ENCODE data around the gene C11orf91. TPM values are rescaled to one million over a fixed set of nuclear protein-coding genes. Genes with fewer than 3 reads are reported as not detected.
"Not testable (repeated sequence)": the region's sequence is repeated elsewhere in the genome, so short reads cannot be mapped to it uniquely, and the experiment has no call there.

The C11orf91 gene
- total RNA-seq, 1 donor from 2014 or later, result not detected

DNA sequence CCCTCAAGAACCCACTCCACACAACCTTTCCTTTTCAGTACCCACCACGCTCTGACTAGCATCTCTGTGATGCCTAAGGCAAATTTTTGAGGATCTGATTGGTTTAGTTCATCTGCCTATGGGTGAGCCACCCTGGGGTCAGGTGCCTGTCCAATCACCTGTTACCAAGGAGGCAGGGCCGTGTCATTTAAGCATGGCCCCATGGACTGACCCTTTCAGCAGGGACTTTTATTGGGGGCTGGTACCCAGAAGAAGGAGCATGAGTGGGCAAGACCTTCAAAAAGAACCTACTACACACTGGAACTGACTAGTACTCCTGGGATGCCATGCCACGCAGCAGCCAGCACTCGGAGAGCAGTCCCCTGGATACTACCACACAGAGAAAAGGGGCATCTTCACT, 28.4 kb downstream of the C11orf91 start:
- no peak for DNase-seq (ENCODE audit: low read depth)

DNA sequence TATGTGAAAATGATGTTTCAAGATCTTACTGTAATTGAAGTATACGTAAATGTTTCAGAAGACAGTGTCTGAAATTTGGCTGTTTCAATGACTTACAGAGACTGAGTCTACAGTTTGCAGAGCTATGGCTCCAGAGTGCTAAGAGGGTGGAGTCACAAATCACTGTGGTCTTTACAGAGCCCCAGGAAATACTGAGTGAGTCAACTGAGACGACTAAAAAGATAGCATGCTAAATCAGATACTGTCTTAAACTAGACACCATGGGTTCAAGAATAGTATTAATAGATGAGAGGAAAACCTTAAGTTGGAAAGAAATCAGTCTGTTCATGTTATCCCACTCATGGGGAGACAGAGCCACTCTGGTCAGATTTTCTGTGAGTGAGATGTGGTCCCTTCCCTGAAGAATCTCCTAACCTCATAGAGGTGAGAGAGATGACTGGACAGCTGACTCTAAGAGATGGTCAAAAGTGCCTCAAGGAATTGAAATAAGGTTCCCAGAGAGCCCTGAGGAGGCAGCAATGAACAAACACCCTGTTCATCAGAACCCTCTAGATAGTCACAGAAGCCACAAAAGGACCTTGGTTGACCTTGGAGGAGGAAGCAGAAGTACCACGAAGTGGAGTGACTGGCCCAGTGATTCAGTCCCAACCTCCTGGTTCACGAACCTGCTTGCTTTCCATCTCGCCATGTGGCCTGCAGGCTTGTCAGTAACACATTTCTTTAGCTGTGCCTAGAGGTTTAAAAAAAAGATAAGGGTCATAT, 30.2 kb downstream of the C11orf91 start:
- DNase-seq (ENCODE audit: low read depth), result peak; percentile 53

DNA sequence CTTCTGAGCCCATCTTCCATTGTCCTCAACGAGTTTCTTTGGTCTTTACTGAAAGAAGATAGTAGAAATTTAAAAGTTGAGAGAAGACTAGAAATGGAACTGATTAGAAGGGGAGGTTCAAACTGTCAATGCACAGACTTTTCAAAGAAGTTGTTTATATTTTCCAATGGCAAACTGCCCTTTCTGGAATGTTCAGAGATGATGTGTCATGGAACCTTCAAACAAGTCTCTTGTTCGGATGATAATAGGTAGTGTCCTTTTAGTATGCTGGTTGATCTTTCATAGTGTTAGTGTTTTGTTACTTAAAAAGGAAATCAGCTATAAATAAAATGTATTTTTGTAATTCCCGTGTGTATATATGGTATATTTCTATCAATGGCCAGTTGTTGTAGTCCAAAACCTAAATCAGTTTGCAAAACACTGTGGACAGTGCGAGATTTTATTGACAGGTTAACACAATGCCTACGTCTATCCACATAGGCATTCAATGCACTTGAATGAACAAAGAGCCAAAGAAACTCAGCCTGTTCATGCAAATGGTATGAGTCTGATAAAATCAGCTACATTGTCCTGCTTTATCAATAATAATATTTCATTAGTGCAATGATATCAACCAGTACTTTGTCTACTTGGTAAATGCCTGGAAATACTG, 30.9 kb downstream of the C11orf91 start:
- no peak for DNase-seq (ENCODE audit: low read depth)

DNA sequence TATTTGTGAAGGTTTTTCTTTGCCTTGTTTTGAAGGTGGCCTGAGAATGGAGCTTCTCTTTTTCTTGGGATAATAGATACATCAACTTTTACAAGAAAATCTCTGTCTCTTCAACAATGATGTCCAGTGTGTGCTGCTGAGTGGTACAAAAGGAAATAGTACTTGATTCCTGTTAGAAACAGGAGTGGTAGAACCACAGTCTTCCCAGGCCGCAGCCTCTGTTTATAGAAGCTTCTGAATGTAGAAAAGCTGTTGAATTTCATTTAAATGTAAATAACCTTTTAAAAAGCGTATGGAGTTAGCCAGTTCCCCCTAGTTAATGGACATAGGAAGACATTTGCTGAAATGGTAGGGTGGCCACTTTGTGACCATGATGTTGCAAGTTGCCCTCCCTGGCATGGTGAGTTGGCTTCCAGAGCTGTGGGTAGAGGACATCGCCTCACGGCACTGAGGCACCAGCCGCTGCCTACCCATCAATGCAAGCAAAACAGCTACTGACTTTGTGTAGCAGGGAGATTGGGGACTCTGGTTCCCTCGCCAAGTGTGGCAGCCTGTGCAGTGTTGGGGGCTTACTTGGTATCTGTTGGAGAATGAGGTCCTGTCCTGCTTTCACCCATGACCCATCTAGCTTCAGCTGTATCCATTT, 31.6 kb downstream of the C11orf91 start:
- DNase-seq (ENCODE audit: low read depth), result no peak

DNA sequence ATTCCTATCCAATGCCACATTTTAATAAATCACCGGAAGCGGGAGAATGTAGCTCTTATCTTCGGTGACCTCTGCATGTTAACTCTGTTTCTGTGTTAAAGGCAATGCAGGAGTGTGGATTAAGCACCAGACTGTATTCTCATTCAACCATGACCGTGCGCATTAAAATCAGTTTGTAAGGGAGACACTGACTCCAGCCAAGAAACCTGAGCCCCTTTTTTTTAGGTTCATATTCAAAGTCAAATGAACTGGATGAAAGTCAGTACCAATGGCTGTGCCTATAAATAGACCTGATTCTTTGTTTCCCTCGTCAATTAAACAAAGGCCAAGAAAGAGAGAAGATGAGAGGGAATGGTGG, 32.2 kb downstream of the C11orf91 start:
- DNase-seq (ENCODE audit: low read depth), result no peak

DNA sequence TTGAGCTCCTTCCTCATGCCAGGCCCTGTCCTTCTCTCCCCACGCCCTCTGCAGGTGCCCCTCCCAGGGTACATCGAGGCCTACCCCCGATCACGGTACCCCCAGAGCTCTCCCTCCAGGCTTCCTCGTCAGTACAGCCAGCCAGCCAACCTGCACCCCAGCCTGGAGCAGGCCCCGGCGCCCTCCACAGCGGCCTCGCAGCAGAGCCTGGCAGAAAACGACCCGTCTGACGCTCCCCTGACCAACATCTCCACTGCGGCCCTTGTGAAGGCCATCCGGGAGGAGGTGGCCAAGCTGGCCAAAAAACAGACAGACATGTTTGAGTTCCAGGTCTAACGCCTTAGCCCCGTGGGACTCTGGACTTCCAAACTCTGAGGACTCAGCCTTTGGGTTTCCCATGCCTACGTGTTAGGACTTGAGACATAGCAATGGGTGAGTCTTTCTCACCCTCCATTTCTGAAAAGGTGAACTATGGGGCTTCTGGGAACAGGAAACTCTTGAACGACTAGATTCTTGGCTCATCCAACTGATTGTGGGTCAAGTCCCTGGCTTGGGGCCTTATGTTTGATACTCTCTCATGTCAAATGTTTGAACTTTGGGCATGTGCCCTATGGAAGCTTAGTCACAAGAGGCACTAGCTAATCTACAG, 32.7 kb downstream of the C11orf91 start:
- no peak for DNase-seq (ENCODE audit: low read depth)

DNA sequence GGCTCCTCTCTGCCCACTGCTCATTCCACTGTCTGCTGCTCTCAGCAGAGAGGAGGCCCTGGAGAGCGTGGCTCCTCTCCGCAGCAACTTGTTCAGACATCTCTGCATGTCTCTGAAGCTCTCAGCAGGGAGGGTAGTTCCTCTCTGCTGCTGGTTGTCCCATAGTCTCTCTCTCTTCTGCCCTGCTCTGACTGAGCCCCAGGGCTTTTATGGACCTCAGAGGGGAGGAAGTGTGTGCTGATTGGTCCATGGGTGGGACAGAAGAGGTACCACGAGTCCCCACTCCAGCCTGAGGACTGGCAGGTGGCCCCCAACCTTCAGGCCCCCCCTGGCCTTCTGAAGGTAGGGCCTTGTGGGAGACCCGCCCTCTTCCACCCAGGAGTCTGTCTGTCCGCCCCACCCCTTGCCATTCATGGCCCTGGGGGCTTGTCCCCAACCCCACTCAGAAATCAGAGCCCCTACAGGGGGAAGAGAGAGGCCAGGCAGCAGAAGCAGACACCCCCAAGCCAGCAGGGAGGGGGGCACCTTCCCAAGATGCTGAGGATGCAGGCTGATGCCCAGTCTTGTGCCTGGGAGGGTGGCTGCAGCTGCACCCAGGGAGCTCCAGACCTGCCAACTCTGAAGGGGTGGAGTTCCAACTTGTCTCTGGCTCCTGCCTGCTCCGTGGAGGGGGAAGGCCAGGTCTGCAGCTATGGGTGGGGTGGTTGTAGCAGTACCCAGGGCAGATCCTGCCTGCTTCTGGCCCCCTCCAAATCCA, 35.1 kb downstream of the C11orf91 start:
- no peak for DNase-seq (ENCODE audit: low read depth)

DNA sequence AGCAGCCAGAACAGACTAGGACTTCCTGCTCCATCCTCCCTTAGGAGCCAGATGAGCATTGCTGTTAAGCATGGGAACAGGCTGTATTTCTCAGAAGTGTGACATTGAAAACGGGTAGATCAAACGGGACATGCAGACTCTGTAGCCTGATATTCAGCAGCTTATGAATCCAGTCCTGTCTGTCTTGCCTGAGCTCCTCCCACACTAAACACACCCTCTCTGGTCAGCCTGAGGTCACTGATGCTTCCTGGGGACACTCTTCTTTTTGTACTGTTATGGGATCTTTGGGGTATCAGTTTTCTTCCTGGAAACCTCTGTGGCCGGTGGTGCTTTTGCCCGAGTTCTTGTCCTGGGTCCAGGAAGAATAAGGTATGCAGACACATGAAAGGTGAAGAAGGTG, 35.8 kb downstream of the C11orf91 start:
- DNase-seq (ENCODE audit: low read depth), result no peak

DNA sequence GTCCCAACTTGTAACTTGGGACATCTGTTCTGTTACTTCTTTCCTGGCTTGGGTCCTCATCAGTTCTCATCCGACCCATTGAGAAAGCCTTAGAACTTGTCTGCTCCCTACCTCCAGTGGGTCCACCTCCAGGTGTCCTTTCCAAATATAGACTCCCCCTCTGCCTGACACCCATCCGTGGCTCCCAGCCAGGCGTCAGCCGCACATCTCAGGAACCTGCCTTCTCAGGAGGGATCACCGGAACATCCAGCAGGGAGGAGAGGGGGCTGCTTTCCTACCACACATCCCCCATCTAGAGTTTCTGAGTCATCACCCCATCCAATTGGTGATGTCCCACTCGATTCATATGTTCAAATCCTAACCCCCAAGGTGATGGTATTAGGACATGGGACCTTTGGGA, 36.5 kb downstream of the C11orf91 start:
- no peak for DNase-seq (ENCODE audit: low read depth)

DNA sequence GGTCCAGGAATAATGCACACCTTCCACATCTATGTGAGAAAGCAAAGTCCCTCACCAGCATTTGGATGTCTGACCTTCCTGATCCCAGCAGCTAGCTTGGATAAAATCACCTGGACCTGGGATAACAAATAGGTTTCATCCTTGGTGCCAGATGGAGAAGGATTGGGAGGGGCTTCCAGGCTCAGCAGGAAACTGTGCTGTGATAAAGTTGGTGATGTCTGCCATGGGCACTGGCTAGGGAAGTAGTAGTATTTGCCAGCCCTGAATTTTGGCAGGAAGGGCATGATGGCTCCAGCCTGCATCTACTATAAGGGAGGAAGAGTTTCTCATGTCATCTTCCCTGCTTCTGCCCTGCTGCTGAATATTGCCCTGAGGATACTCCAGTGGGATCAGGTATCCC, 37.5 kb downstream of the C11orf91 start:
- no peak for DNase-seq (ENCODE audit: low read depth)

DNA sequence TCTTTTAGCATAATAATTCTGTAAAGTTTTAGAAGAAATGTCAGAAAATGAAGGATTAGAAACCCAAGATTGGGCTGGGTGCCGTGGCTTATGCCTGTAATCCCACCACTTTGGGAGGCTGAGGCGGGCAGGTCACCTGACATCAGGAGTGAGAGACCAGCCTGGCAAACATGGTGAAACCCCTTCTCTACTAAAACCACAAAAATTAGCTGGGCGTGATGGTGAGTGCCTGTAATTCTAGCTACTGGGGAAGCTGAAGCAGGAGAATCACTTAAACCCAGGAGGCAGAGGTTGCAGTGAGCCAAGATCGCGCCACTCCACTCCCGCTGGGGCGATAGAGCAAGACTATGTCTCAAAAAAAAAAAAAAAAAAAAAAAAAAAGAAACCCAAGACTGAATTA, 39.1 kb downstream of the C11orf91 start:
- not testable (repeated sequence) for DNase-seq (ENCODE audit: low read depth)

DNA sequence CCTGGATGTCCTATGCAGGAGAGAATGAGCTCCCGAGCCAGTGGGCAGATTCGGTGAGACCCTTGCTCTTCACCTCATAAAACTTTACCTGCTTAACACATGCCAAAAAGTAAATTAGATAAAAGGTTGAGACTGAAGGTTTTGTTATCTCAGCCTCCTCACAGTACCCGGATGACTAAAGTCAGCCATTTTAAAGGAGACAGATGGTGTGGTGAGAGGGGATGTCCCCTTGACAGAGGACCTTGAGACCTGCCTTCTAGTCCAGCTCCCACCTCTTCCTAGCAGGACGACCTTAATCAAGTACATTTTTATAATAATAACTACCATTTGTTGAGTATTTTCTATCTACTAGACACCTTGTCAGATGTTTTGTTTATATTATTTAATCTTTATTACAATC, 39.7 kb downstream of the C11orf91 start:
- no peak for DNase-seq (ENCODE audit: low read depth)

DNA sequence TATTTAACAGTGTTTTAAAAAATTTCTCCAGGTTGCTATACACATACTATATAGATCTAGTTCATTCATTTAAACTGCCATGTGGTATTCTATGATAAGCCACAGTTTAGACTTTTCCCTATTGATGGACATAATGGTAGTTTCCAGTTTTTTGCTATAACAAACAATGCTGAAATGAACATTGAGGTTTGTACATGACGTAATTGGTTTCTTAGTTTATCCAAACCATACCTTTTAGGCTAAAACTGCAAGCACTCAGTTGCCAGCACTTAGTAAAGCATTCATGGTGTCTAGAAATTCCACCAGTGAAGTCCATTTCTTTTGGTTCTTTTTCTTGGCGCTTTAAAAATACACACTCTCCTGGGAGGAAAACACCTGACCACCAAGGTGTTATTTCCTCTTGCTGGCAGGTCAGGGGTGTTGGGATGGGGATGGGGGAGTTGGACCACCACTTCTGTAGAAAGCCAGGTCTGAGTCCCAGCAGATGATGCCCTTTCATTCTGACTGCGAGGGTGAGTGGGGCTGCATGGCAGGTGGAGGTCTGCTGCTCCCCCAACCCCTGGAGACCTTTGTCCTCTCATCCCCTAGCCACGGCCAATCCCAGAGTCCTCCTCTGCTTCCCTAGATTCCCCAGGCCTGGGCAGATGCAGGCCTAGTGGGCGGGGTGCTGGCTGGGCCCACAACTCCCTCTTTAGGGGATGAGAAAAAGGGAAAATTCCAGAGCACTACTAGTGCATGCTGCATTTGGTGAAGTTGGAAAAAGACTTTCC, 41.1 kb downstream of the C11orf91 start:
- DNase-seq (ENCODE audit: low read depth), result no peak

DNA sequence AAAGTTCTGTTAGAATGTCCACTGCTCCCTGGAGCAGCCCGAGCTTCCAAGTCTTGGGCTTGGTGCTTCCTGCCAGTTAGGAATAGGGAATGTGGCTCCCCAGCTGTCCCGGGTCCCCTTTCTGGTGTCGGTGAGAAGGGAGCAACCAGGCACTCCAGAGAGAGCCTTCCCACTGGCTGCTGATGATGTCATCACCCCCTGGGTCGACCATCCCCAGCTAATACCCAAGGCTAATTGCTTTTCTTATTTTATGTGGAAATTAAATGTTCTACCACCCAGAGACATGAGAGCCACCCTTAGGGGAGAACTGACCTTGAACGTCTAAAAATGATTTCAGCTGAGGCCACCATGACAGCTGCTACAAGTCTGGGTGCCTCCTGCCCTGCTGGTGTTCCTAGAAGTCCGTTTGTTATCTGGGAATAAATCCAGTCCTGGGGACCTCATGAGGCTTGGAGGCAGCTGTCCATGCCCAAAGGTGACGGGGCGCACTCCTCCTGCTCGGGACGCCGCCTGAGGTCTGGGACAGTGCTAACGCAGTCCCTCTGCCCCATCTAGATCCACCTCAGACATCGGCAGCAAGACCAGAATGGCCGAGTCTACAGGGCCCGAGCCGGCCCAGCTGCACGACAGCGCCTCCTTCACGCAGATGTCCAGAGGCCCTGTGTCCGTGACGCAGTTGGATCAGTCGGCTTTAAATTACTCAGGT, 42.3 kb downstream of the C11orf91 start:
- peak; percentile 85 for DNase-seq (ENCODE audit: low read depth)

DNA sequence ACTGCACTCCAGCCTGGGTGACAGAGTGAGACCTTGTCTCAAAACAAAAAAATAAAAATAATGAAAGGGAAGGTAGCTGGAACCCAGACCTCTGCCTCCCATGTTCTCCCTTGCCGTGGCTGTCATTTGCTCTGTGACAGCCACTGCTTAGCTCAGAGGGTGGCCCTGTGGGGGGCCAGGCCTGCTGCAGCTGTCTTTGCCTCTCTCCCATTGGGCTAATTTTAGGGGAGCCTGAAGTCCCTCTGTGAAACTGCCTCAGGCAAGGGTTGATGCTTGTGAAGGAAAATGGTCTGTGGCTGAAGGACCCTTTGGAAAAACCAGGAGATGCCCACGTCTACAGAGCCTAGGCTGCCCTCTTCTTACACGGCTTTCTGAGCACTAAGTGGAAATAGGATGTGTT, 42.9 kb downstream of the C11orf91 start:
- DNase-seq (ENCODE audit: low read depth), result peak; percentile 67

DNA sequence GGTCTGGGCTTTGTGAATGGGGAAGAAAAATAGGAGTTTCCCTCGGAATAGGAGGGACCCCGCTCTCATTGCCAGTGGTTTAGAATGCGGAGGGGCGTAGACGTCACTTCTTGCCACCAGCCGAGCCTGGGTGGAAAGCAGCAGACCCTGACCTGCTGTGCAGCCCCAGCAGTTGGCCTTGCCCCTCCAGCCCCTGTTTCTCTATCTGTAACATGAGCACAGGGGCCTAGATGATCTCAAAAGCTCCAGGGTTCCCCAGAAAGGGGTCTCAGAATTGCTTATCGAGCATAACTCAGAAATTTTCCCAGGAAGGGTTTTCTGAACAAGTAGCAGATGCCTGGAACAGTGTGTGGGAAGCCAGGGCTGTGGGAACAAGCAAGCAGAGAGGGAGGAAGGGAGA, 43.9 kb downstream of the C11orf91 start:
- no peak for DNase-seq (ENCODE audit: low read depth)

DNA sequence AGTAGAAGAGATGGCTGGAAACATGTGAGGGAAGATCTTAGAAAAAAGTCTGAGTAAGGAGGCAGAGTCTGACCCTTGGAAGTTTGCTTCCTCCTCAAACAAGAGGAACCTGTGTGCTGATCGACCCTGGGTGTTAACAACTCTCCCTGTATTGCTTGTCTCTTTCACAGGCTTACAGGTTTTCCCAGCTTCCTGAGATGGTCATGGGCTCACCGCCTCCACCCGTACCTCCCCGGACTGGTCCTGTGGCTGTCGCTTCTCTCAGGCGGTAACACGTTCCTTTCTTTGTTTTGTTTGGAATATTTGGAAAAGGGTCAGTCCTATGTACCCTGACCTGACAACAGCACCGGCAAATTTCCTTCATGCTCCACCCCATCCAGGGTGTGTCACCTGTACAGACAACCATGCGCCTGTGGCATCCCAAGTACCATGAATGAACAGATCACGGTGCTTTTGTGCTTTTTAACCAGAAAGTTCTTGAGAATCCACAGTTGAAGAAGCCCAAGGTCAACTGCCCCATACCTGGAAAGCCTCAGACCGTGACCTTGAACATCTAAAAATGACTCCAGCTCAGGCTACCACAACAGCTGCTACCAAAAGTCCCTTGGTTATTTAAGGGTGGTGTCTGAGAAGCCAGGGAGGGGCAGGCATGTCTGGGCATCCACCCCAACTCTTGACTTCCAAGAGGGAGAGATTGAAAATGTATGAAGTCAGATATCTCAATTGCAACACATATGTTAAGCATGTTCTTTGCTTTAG, 44.6 kb downstream of the C11orf91 start:
- peak; percentile 87 for DNase-seq (ENCODE audit: low read depth)

DNA sequence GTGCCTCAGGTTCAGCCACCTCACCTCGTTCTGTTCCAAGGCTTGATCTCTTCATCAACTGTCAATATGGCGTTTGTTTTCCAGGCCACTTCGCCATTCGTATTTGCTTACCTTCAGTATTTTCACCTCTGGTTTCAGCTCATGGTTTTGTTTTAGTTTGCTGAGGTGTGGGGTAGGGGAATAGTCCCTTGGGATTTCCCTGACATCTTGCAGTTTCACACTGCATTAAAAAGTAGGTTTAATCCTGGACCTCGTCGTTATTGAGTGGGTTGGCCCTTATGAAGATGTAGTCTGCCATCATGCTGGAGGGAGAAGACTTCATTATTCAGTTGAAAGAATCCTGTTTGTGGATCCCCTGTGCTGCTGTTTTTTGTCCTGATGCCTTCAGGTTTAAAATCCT, 46.0 kb downstream of the C11orf91 start:
- no peak for DNase-seq (ENCODE audit: low read depth)

DNA sequence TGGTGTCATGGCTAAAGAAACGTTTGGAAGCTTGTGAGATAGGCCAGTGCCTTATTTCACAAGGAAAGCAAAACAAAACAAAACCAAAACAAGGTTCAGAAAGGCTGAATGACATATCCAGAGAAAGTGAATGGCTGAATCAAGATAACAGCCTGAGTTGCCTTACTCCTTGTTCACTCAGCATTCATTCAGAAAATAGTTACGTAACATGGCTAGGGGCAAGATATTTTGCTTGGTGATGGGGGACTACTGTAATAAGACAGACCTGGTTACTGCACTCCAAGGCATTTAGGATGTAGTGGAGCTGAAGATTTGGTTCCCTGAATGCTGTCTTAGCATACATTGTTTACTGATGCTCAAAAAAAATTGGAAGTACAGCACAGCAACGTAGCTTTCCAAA, 47.7 kb downstream of the C11orf91 start:
- no peak for DNase-seq (ENCODE audit: low read depth)

Measured in myocyte (in vitro differentiated cells).